SH-SY5Y (cell line): ENCODE measurements around the gene AGBL1.

Source experiments
- GATA2 ChIP-seq: IDR thresholded peaks from 2 replicates; pipeline ENCODE4 v1.6.1; 2011; ENCODE audit warnings: mild to moderate bottlenecking, low read depth, low read length
- GATA3 ChIP-seq: IDR thresholded peaks from 2 replicates; pipeline ENCODE4 v1.6.1; 2011; ENCODE audit warnings: low read depth, mild to moderate bottlenecking, low read length, moderate library complexity

DNA sequence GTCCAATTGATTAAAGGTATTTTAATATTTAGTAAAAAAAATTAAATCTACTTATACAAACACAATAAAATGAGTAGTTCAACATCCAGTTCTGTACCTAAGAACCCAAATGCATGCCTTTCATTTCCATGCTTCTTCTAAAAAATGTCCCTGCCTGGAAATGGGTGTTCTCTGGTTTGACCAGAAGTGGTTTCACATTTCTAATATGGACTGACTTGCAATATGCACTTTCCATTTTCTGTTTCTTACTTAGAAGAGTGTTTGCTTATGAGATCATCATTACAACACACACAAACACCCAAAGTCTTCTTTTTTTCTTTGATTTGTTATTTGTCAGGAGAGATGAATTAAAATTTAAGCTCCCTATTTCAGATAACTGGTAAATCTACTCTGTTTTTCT, 879.6 kb downstream of the AGBL1 start:
- TF ChIP-seq GATA3 (no peak), GATA2 (no peak)
